Nephron progenitor cell (in vitro differentiated cells): Measurements from ENCODE around the gene EVA1A.

Experiments
- DNase-seq: peaks from one replicate; pipeline ENCODE4 v3.0.0; 2021
- H3K27ac Mint-ChIP-seq: 2 replicates; pipeline ENCODE4 v1.8.0; 2021; ENCODE audit warnings: mild to moderate bottlenecking, moderate library complexity, mixed read lengths
- H3K27me3 Mint-ChIP-seq: 2 replicates; pipeline ENCODE4 v1.8.0; 2021; ENCODE audit warnings: mild to moderate bottlenecking, low read depth, mixed read lengths; ENCODE audit not compliant: poor library complexity
- H3K36me3 Mint-ChIP-seq: 2 replicates; pipeline ENCODE4 v1.8.0; 2021; ENCODE audit warnings: low read depth, mixed read lengths
- H3K4me1 Mint-ChIP-seq: 2 replicates; pipeline ENCODE4 v1.8.0; 2021; ENCODE audit warnings: mixed read lengths
- H3K4me3 Mint-ChIP-seq: 2 replicates; pipeline ENCODE4 v1.8.0; 2021; ENCODE audit warnings: mild to moderate bottlenecking, moderate library complexity, mixed read lengths
- H3K9me3 Mint-ChIP-seq: 2 replicates; pipeline ENCODE4 v1.8.0; 2021; ENCODE audit warnings: mild to moderate bottlenecking, moderate library complexity, mixed read lengths
- CTCF ChIP-seq: fragments of 200-600 bp; sonication (generic); IDR thresholded peaks from 2 replicates; pipeline ENCODE4 v1.5.0; 2021; ENCODE audit warnings: antibody characterized with exemption

EVA1A gene

DNA sequence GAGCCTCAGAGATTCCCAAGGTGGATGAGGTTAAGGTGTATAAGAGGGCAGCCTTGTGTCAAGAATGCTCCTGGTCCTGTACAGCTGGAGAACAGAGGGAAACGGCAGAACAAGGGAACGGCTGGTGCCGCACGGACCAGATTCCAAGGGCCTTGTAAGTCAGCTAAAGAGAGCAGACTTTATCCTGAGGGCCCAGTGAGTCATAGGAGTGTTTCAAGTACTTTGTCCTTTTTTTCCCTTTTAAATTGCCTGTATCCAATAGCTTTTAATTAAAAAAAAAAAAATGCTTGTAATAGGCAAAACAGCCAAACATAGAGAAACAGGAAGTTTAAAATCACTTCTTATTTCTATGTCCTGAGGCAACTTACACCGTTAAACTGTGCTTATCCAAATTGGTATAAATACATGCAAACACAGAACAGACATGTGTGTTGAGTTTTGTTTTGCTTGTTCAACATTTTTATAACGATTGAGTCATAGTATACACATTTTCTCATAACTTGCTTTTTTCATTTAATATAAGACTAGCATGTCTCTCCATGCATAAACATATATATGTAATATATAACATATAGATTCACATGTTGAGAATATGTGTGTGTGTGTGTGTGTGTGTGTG lies 42.1 kb upstream of the EVA1A start:
- H3K4me1 Mint-ChIP-seq = peaks cover 33% of the 10 kb centered on the region
- no peak overlapping the region for H3K27ac Mint-ChIP-seq
- no peaks in the 10 kb centered on the region for H3K9me3 Mint-ChIP-seq
- no peak for TF ChIP-seq CTCF
- no peak overlapping the region for H3K4me3 Mint-ChIP-seq
- H3K36me3 Mint-ChIP-seq = no peaks in the 10 kb centered on the region
- peaks cover 6% of the 10 kb centered on the region for H3K27me3 Mint-ChIP-seq
- no peak for DNase-seq

DNA sequence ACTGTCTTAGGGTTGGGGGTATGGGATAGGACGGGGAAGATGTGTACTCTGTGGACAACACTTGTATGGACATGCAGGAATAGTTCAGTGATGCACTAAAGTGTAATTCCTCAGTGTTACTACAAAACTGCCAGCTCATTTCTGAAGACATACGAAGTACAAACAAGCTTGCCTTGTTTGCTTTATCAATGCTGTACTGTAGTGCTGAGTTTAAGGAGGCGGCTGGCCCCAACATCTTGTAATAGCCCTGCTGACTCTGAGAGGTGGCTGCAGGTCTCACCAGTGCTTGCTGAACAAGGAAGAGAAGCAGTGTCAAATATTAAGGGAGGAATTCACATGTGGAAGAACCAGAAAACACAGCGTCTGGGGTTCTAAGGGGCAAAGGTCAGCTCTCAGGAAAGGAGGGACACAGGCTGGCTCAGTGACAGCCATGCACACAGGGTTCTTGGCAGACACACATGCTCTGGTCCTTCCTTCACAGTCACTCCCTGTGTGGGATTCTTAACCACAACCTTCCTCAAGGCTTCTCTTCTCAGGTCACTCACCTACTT lies 39.8 kb upstream of the EVA1A start:
- Mint-ChIP-seq H3K9me3 (no peaks in the 10 kb centered on the region), H3K27ac (no peak overlapping the region), H3K4me3 (no peak overlapping the region), H3K36me3 (no peaks in the 10 kb centered on the region), H3K4me1 (peaks cover 10% of the 10 kb centered on the region), H3K27me3 (peaks cover 3% of the 10 kb centered on the region)
- no peak for DNase-seq
- TF ChIP-seq CTCF = no peak

- H3K4me3 Mint-ChIP-seq = no peak overlapping the region
- peaks cover 3% of the 10 kb centered on the region for H3K27me3 Mint-ChIP-seq
- H3K36me3 Mint-ChIP-seq = no peaks in the 10 kb centered on the region
- no peak for TF ChIP-seq CTCF
- H3K27ac Mint-ChIP-seq = no peak overlapping the region
- H3K4me1 Mint-ChIP-seq = peaks cover 8% of the 10 kb centered on the region
- DNase-seq = no peak
- H3K9me3 Mint-ChIP-seq = no peaks in the 10 kb centered on the region
Observed at GRCh38 chr2:75598589-75599155, 37.9 kb upstream of the EVA1A start.

DNA sequence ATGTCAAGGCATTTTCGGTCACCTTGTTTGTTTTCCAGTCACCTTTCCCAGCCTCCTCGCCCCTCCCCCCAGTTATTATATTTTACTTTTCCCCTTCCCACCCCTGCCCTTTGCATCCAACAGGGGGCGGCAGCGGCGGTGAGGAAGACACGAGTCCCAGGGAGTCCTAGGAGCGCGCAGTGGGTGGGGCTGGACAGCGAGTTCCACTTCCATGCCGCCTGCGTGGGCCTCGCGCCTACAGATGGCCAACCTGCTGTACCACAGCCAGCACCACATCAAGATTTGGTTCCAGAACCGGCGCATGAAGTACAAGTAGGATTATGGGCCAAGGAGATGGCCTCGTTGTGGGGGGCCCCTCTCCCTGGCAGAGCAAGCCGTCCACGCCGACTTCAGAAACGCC lies 37.2 kb upstream of the EVA1A start:
- no peaks in the 10 kb centered on the region for H3K36me3 Mint-ChIP-seq
- H3K27ac Mint-ChIP-seq = no peak overlapping the region
- H3K9me3 Mint-ChIP-seq = no peaks in the 10 kb centered on the region
- H3K27me3 Mint-ChIP-seq = peaks cover 3% of the 10 kb centered on the region
- TF ChIP-seq CTCF = no peak
- H3K4me1 Mint-ChIP-seq = peaks cover 8% of the 10 kb centered on the region
- DNase-seq = no peak
- H3K4me3 Mint-ChIP-seq = no peak overlapping the region

DNA sequence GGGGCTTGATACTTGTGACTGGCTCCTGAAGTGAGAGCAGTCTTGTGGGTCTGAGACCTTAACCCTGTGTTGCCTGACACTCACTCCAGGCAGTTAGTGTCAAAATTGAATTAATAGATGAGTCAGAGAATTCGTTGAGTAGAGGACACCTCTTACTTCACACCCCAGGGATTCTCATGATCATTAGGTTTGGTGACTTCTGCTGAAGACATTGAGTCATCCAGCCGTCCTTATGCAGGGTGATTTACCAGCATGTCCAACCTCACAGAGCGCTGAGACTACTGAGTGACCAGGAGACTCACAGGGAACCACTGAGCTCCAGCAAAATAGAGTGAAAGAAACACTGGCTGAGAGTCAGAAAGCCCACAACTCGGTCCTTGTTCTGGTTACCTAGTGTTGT lies 36.0 kb upstream of the EVA1A start:
- no peak overlapping the region for H3K27ac Mint-ChIP-seq
- no peak for TF ChIP-seq CTCF
- H3K4me1 Mint-ChIP-seq = peaks cover 17% of the 10 kb centered on the region
- DNase-seq = no peak
- H3K36me3 Mint-ChIP-seq = no peaks in the 10 kb centered on the region
- no peaks in the 10 kb centered on the region for H3K9me3 Mint-ChIP-seq
- H3K27me3 Mint-ChIP-seq = peaks cover 3% of the 10 kb centered on the region
- H3K4me3 Mint-ChIP-seq = no peak overlapping the region
